Heart left ventricle (tissue), 16 donors: ENCODE measurements around the gene SYPL1. TPM values are rescaled to one million over a fixed set of nuclear protein-coding genes. Genes with fewer than 3 reads are reported as not detected.

Experiments
- ATAC-seq, 4 donors: fragments of 200-7000 bp; cut with Tn5 transposase; one replicate each; pipeline ENCODE4 v1.9.1; 2020 to 2022; ENCODE audit warnings: moderate library complexity in 4 of 4, mild to moderate bottlenecking in 3 of 4, moderate number of reproducible peaks in 1 of 4
- DNase-seq, 5 donors: peaks; one replicate each; pipeline ENCODE4 v3.0.0-alpha.2; 2020
- H3K27ac ChIP-seq, 12 donors: fragments of 200-600 bp; sonication (generic) in 4 of 12; one replicate each; pipeline versions ENCODE4 v1.5.0 to v1.8.0; 2016 to 2022; ENCODE audit warnings: mild to moderate bottlenecking in 2 of 12
- H3K27me3 ChIP-seq, 9 donors: fragments of 200-600 bp; sonication (generic) in 2 of 9; one replicate each; pipeline versions ENCODE4 v1.5.1 to v1.8.0; 2016 to 2022; ENCODE audit warnings: mild to moderate bottlenecking in 3 of 9
- H3K36me3 ChIP-seq, 9 donors: fragments of 200-600 bp; sonication (generic) in 2 of 9; one replicate each; pipeline versions ENCODE4 v1.5.0 to v1.8.0; 2018 to 2022; ENCODE audit warnings: mild to moderate bottlenecking in 2 of 9
- H3K4me1 ChIP-seq, 12 donors: fragments of 200-600 bp; sonication (generic) in 4 of 12; one replicate each; pipeline versions ENCODE4 v1.5.0 to v1.8.0; 2016 to 2022; ENCODE audit warnings: mild to moderate bottlenecking in 3 of 12
- H3K4me3 ChIP-seq, 12 donors: fragments of 200-600 bp; sonication (generic) in 4 of 12; one replicate each; pipeline versions ENCODE4 v1.5.0 to v1.8.0; 2017 to 2022; ENCODE audit warnings: mild to moderate bottlenecking in 9 of 12, moderate library complexity in 4 of 12
- H3K9me3 ChIP-seq, 12 donors: fragments of 200-600 bp; sonication (generic) in 4 of 12; one replicate each; pipeline versions ENCODE4 v1.5.0 to v1.8.0; 2016 to 2022; ENCODE audit warnings: mild to moderate bottlenecking in 1 of 12
- POLR2A ChIP-seq, 2 donors: fragments of 450-650 bp; IDR thresholded peaks; one replicate each; pipeline ENCODE4 v1.6.1; 2017; ENCODE audit warnings: antibody characterized with exemption in 2 of 2, mild to moderate bottlenecking in 2 of 2, moderate library complexity in 2 of 2
- WGBS, 4 donors: extraction: QIAGEN DNeasy Blood & Tissue Kit in 2 of 4; methylation state at CpG; one replicate each; pipeline versions ENCODE4 v1.1.5 to v1.1.7; 2013 to 2018; 5-methylcytosine and 5-hydroxymethylcytosine counted together
- intact Hi-C, 10 donors: fragments of 100-400 bp; cut with DNase I; formaldehyde crosslinking; loops; one replicate each; pipeline versions ENCODE4 v1.11.1 to v1.14.2; 2022
- polyA plus RNA-seq, 2 donors: library from polyadenylated mRNA; stranded (reverse); fragments of 200-250 nt; gene quantifications; one replicate each; pipeline ENCODE4 v1.2.3, GENCODE V29; 2013
- total RNA-seq, 9 donors: library from RNA; depleted of rRNA in 2 of 9; stranded (reverse); fragments of >200 nt in 2 of 9; fragmentation: NEBNext Ultra II Directional in 3 of 9; extraction: Animal tissue kit (Norgen Biotek cat#: 25700) in 3 of 9; gene quantifications; one replicate each; pipeline versions ENCODE4 v1.1.0 to v1.2.4, GENCODE V29; 2016 to 2023
- TF ChIP-seq, protein P1 (sequence below), 12 donors: fragments of 200-600 bp; sonication (generic) in 4 of 12; IDR thresholded peaks; one replicate each; pipeline versions ENCODE4 v1.5.0 to v1.8.0; 2018 to 2022; ENCODE audit warnings: antibody characterized with exemption in 12 of 12, mild to moderate bottlenecking in 5 of 12
- donor health status: ischemic (EF 13 %, LVEDD 7.1; RV severe dilation, severe dysfunction).
- donor health status: healthy with polysubstance abuse.
- donor health status: DM: no; HTN: yes; CAD: no.
- donor health status: DM: no; HTN: no; CAD: no.
- donor health status: ischemic (EF 25% LVEDD 6.9; RV normal size, moderate dysfunction).
- donor health status: ischemic (EF 25% LVEDD 5.7; RV mildly dilated, moderate dysfunction).
- donor health status: healthy.
- donor health status: DM: yes; HTN: yes; CAD: no.
- donor health status: ischemic (EF 35%, LVEDD 5.7; RV mildly dilated, moderate dysfunction).
- donor health status: nonischemic (EF 11% LVEDD 7.7; RV severe dilation, severe dysfunction).
- donor health status: DM: yes; HTN: yes; CAD: no.
- donor health status: PGD.
- donor health status: ischemic (EF 29% LVEDD 5.4; RV normal size, mild dysfunction).
- donor health status: nonischemic (EF 23%, LVEDD 6.1; RV moderate dilation, normal function).

SYPL1 gene
- total and polyA plus RNA-seq, 11 donors: 70.6 to 99.8 (median 78.5) TPM

DNA sequence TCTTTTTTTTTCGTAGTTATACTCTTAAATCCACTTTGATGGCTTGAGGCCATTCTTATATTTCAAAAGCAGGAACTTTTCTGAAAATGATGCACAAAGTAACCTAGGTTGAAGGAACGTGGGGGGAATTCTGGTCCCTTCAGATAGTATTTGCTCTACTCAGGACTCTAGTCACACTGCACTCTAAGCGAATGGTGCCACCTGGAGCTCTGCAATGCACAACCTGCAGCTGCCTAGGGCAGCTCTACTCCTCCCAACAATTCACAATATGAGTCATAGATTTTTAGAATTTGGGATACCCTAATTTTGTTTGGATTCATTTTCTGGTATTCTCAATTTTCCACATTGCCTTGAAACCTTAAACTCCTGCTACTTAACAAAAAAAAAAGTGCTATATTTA is 17.3 kb downstream of the SYPL1 start:
- DNase-seq (no peak), ATAC-seq (no peak)
- no peak overlapping the region for H3K4me3 ChIP-seq
- intact Hi-C loops: no loop called here
- no peak overlapping the region for H3K27ac ChIP-seq
- no peak for TF ChIP-seq POLR2A (IDR thresholded peaks at IDR 0.05)
- TF ChIP-seq, protein P1, sequence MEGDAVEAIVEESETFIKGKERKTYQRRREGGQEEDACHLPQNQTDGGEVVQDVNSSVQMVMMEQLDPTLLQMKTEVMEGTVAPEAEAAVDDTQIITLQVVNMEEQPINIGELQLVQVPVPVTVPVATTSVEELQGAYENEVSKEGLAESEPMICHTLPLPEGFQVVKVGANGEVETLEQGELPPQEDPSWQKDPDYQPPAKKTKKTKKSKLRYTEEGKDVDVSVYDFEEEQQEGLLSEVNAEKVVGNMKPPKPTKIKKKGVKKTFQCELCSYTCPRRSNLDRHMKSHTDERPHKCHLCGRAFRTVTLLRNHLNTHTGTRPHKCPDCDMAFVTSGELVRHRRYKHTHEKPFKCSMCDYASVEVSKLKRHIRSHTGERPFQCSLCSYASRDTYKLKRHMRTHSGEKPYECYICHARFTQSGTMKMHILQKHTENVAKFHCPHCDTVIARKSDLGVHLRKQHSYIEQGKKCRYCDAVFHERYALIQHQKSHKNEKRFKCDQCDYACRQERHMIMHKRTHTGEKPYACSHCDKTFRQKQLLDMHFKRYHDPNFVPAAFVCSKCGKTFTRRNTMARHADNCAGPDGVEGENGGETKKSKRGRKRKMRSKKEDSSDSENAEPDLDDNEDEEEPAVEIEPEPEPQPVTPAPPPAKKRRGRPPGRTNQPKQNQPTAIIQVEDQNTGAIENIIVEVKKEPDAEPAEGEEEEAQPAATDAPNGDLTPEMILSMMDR (IDR thresholded peaks at IDR 0.05): no peak
- H3K27me3 ChIP-seq: no peaks in the 10 kb centered on the region
- H3K36me3 ChIP-seq: peaks cover 0 to 89% (median 79%) of the 10 kb centered on the region in 9 donors
- 84 to 94% (median 94%) methylated on average over 3 of the region's 3 CpGs for WGBS, 4 donors
- no peaks in the 10 kb centered on the region for H3K9me3 ChIP-seq
- peaks cover 0 to 12% (median 6%) of the 10 kb centered on the region in 12 donors for H3K4me1 ChIP-seq

DNA sequence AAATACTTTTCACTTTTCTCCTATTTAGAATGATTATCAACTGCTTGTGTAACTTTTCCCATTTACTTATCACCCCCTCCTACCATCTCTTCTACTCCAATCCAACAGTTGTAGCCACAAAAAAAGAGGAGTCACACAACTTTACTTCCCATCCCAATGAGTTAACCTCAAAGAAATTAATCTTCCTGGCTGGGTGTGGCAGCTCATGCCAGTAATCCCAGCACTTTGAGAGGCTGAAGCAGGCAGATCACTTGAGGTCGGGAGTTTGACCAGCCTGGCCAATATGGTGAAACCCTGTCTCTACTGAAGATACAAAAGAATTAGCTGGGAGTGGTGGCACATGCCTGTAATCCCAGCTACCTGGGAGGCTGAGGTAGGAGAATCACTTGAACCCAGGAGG is 19.9 kb downstream of the SYPL1 start:
- no peak for ATAC-seq
- WGBS, 4 donors: 82 to 94% (median 87%) methylated on average over 1 of the region's 1 CpG
- H3K27ac ChIP-seq: no peak overlapping the region
- peaks cover 0 to 7% (median 0%) of the 10 kb centered on the region in 12 donors for H3K4me1 ChIP-seq
- no peak overlapping the region for H3K4me3 ChIP-seq
- intact Hi-C loops: no loop called here
- no peaks in the 10 kb centered on the region for H3K27me3 ChIP-seq
- peaks cover 0 to 87% (median 73%) of the 10 kb centered on the region in 9 donors for H3K36me3 ChIP-seq
- H3K9me3 ChIP-seq: no peaks in the 10 kb centered on the region
- no peak for DNase-seq
- TF ChIP-seq, protein P1 (IDR thresholded peaks at IDR 0.05): no peak
- TF ChIP-seq POLR2A (IDR thresholded peaks at IDR 0.05): no peak

DNA sequence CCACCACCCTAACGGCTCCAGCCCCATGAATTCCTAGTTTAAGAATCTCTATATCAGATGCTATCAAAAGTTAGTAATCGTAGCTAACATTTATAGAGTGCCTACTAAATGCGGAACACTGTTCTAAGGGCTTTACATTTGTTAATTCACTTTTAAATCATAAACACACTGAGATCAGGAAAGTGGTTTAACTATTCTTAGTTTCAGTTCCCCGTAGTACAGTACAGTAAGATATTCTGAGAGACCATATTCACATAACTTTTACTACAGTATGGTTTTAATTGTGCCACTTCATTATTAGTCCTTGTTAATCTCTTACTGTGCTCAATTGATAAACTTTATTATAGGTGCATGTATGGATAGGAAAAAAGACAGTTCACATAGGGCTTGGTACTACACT is 22.5 kb downstream of the SYPL1 start:
- Histone ChIP-seq H3K27me3 (no peaks in the 10 kb centered on the region), H3K4me1 (peaks cover 0 to 7% (median 0%) of the 10 kb centered on the region in 12 donors), H3K4me3 (no peak overlapping the region), H3K9me3 (no peaks in the 10 kb centered on the region), H3K27ac (no peak overlapping the region), H3K36me3 (peaks cover 0 to 62% (median 48%) of the 10 kb centered on the region in 9 donors)
- TF ChIP-seq, protein P1 (IDR thresholded peaks at IDR 0.05): no peak
- no peak for TF ChIP-seq POLR2A (IDR thresholded peaks at IDR 0.05)
- WGBS, 4 donors: 83 to 89% (median 83%) methylated on average over 4 of the region's 4 CpGs
- ATAC-seq: no peak
- no peak for DNase-seq
- intact Hi-C loops: no loop called here

DNA sequence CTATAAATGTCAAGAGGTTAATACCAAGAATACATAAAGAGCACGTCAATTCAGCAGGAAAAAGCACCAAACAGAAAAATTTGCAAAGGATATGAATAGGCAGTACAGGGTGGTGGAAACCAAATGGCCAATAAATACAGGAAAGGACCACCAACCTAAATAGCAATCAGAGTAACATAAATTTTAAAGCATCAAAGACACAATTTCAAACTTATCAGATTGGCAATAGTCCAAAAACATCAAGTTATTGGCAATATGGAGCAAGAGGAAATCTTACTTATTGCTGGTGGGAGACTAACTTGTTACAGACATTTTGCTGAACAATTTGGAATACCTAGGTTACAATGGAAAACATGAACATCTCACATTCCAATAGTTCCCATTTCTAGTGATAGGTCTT is 24.1 kb downstream of the SYPL1 start:
- DNase-seq: no peak
- Histone ChIP-seq H3K36me3 (peaks cover 0 to 50% (median 35%) of the 10 kb centered on the region in 9 donors), H3K4me3 (no peak overlapping the region), H3K27me3 (no peaks in the 10 kb centered on the region), H3K4me1 (peaks cover 0 to 10% (median 0%) of the 10 kb centered on the region in 12 donors), H3K27ac (peak overlapping the region in 1 of 12 donors; percentile 8), H3K9me3 (no peaks in the 10 kb centered on the region)
- intact Hi-C loops: no loop called here
- TF ChIP-seq, protein P1 (IDR thresholded peaks at IDR 0.05): no peak
- no peak for TF ChIP-seq POLR2A (IDR thresholded peaks at IDR 0.05)
- 84 to 89% (median 85%) methylated on average over 1 of the region's 1 CpG for WGBS, 4 donors
- no peak for ATAC-seq
